HEK293 (cell line): ENCODE measurements around the gene TLR9.

ENCODE experiments used
- CTCF ChIA-PET: fragments of 350-600 bp; formaldehyde crosslinking; extraction: SDS; loops from one replicate; lab custom pipeline; 2021; ENCODE audit warnings: antibody characterized with exemption; lab: Yijun Ruan, JAX
- POLR2A ChIA-PET: fragments of 300-600 bp; formaldehyde crosslinking; extraction: SDS; loops from one replicate; lab custom pipeline; 2020; ENCODE audit warnings: antibody characterized with exemption, inconsistent platforms; lab: Yijun Ruan, JAX
- H3K27ac ChIP-seq: fragments of 200-500 bp; sonication (Bioruptor generic); 2 replicates; pipeline ENCODE4 v1.5.1; 2014; ENCODE audit warnings: low read depth, low read length, control low read depth, inconsistent platforms; ENCODE audit errors: extremely low read depth
- H3K36me3 ChIP-seq, 2 experiments: fragments of 200-500 bp in 1 of 2; sonication (Bioruptor generic) in 1 of 2; 1 replicate in 1 of 2; 2 replicates in 1 of 2; pipeline ENCODE4 v1.5.1; 2014 to 2017; ENCODE audit warnings: inconsistent platforms in 2 of 2, low read length in 2 of 2; ENCODE audit not compliant: control insufficient read depth in 2 of 2, insufficient read depth in 1 of 2
- H3K4me1 ChIP-seq: fragments of 200-500 bp; sonication (Bioruptor generic); 2 replicates; pipeline ENCODE4 v1.5.1; 2014; ENCODE audit warnings: mild to moderate bottlenecking, low read length, inconsistent platforms; ENCODE audit not compliant: control insufficient read depth, insufficient read depth
- H3K4me3 ChIP-seq: 2 replicates; pipeline ENCODE4 v1.5.1; 2011; ENCODE audit warnings: low read depth, mild to moderate bottlenecking, control low read depth, low read length, moderate library complexity
- H3K9me3 ChIP-seq: fragments of 200-500 bp; sonication (Bioruptor generic); 2 replicates; pipeline ENCODE4 v1.5.1; 2014; ENCODE audit warnings: low read depth, low read length, inconsistent platforms; ENCODE audit not compliant: control insufficient read depth, insufficient read depth
- PRDM1 ChIP-seq: fragments of 450-650 bp; formaldehyde crosslinking; IDR thresholded peaks from 2 replicates; pipeline ENCODE4; 2016; ENCODE audit warnings: missing biosample characterization, missing genetic modification characterization
- RBAK ChIP-seq: fragments of 450-650 bp; formaldehyde crosslinking; IDR thresholded peaks from 2 replicates; pipeline ENCODE4 v1.5.1; 2016; ENCODE audit warnings: missing biosample characterization, missing genetic modification characterization
- YY1 ChIP-seq: fragments of 450-650 bp; formaldehyde crosslinking; IDR thresholded peaks from 2 replicates; pipeline ENCODE4 v1.5.1; 2018; ENCODE audit warnings: missing biosample characterization, missing genetic modification characterization
- ZBTB21 ChIP-seq: fragments of 450-650 bp; formaldehyde crosslinking; IDR thresholded peaks from 2 replicates; pipeline ENCODE4 v1.5.1; 2017; ENCODE audit warnings: missing biosample characterization, missing genetic modification characterization
- ZFP3 ChIP-seq: fragments of 450-650 bp; formaldehyde crosslinking; IDR thresholded peaks from 2 replicates; pipeline ENCODE4 v1.5.1; 2016; ENCODE audit warnings: low read depth, missing biosample characterization, missing genetic modification characterization
- ZFP37 ChIP-seq: fragments of 450-650 bp; formaldehyde crosslinking; IDR thresholded peaks from 2 replicates; pipeline ENCODE4 v1.5.1; 2016; ENCODE audit warnings: missing biosample characterization, missing genetic modification characterization
- ZNF148 ChIP-seq: fragments of 450-650 bp; formaldehyde crosslinking; IDR thresholded peaks from 2 replicates; pipeline ENCODE4 v1.5.0; 2017; ENCODE audit warnings: missing biosample characterization, missing genetic modification characterization, borderline replicate concordance
- ZNF155 ChIP-seq: fragments of 450-650 bp; formaldehyde crosslinking; IDR thresholded peaks from 2 replicates; pipeline ENCODE4 v1.5.1; 2016; ENCODE audit warnings: missing biosample characterization, missing genetic modification characterization
- ZNF266 ChIP-seq: fragments of 450-650 bp; formaldehyde crosslinking; IDR thresholded peaks from 2 replicates; pipeline ENCODE4 v1.5.1; 2016; ENCODE audit warnings: missing biosample characterization, missing genetic modification characterization, low read depth
- ZNF274 ChIP-seq, 2 experiments: fragments of 200-500 bp in 1 of 2; fragments of 450-650 bp in 1 of 2; sonication (Bioruptor generic) in 1 of 2; formaldehyde crosslinking in 1 of 2; IDR thresholded peaks; 2 replicates each; pipeline versions ENCODE4 v1.5.1 to v1.6.1; 2014 to 2016; ENCODE audit warnings: borderline replicate concordance in 1 of 2, inconsistent platforms in 1 of 2, low read length in 1 of 2, missing biosample characterization in 1 of 2, missing genetic modification characterization in 1 of 2
- ZNF544 ChIP-seq: fragments of 450-650 bp; formaldehyde crosslinking; IDR thresholded peaks from 2 replicates; pipeline ENCODE4 v1.5.0; 2017; ENCODE audit warnings: missing biosample characterization, missing genetic modification characterization
- ZNF548 ChIP-seq: fragments of 450-650 bp; formaldehyde crosslinking; IDR thresholded peaks from 2 replicates; pipeline ENCODE4 v1.5.1; 2016; ENCODE audit warnings: missing biosample characterization, missing genetic modification characterization
- ZNF561 ChIP-seq: fragments of 450-650 bp; IDR thresholded peaks from 2 replicates; pipeline ENCODE4 v1.5.1; 2018; ENCODE audit warnings: missing biosample characterization, missing genetic modification characterization, borderline replicate concordance
- ZNF624 ChIP-seq: fragments of 450-650 bp; formaldehyde crosslinking; IDR thresholded peaks from 2 replicates; pipeline ENCODE4 v1.5.1; 2017; ENCODE audit warnings: missing biosample characterization, missing genetic modification characterization
- ZNF626 ChIP-seq: fragments of 450-650 bp; sonication (Bioruptor Pico); formaldehyde crosslinking; IDR thresholded peaks from 2 replicates; pipeline ENCODE4 v1.5.1; 2018; ENCODE audit warnings: missing biosample characterization, missing genetic modification characterization, inconsistent platforms
- ZNF707 ChIP-seq: fragments of 450-650 bp; formaldehyde crosslinking; IDR thresholded peaks from 2 replicates; pipeline ENCODE4 v1.5.1; 2016; ENCODE audit warnings: missing biosample characterization, missing genetic modification characterization
- ZNF785 ChIP-seq: fragments of 450-650 bp; formaldehyde crosslinking; IDR thresholded peaks from 2 replicates; pipeline ENCODE4 v1.5.1; 2016; ENCODE audit warnings: missing biosample characterization, missing genetic modification characterization
- ZSCAN16 ChIP-seq: fragments of 450-650 bp; formaldehyde crosslinking; IDR thresholded peaks from 2 replicates; pipeline ENCODE4 v1.5.1; 2016; ENCODE audit warnings: missing biosample characterization, missing genetic modification characterization
- ZSCAN23 ChIP-seq: fragments of 450-650 bp; formaldehyde crosslinking; IDR thresholded peaks from 2 replicates; pipeline ENCODE4 v1.5.1; 2016; ENCODE audit warnings: missing biosample characterization, missing genetic modification characterization
- TF ChIP-seq, protein P1 (sequence below): fragments of 450-650 bp; formaldehyde crosslinking; IDR thresholded peaks from 2 replicates; pipeline ENCODE4 v1.5.1; 2016; ENCODE audit warnings: missing biosample characterization, missing genetic modification characterization, borderline replicate concordance
- TF ChIP-seq, protein P2 (sequence below): fragments of 450-650 bp; formaldehyde crosslinking; IDR thresholded peaks from 2 replicates; pipeline ENCODE4 v1.5.1; 2017; ENCODE audit warnings: missing biosample characterization, missing genetic modification characterization

Gene TLR9

DNA sequence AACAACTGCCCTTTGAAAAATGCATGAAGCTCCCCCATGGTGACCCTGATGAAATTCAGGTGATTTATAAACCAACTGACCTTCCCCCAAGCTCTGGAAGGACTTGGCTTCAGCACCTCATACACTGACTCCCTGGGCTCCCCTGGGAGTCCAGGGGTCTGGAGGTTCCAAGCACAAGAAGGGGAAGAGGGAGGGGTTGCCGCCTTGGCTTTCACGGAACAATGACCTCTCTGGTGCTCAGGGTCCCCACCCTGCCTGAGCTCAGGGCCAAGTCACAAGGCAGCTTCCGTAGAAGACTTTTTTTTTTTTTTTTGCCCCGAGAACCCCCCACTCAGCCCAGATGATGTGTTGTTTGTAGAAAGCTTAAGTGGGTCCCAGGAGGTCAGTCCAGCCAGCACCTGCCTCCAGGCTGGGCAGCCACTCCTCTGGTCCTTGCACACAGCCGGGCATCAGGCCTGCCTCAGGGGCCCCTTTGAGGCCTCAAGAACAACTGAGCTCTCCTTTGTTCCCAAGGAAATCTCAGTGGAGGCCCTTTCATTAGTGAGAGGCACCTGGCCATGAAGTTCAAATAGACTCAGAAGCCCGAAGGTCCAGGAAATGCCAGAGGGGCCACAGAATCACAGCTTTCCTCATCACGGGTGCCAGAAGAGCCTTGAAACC is 41.5 kb downstream of the TLR9 start:
- TF ChIP-seq ZSCAN16 (tag by site-specific recombination) (no peak), ZNF785 (tag by site-specific recombination) (no peak), RBAK (no peak), ZSCAN23 (tag by site-specific recombination) (no peak)
- Histone ChIP-seq H3K27ac (no peak overlapping the region), H3K9me3 (no peaks in the 10 kb centered on the region), H3K4me3 (no peak overlapping the region), H3K36me3 (no peaks in the 10 kb centered on the region), H3K4me1 (no peaks in the 10 kb centered on the region)
- ChIA-PET CTCF (no interaction called here), POLR2A (interaction anchor here (0.6 to 1.1 kb wide), 2 partner anchors 29 to 33 kb away, joined by 3 to 4 read pairs; no protein-coding TSS in a partner anchor)

DNA sequence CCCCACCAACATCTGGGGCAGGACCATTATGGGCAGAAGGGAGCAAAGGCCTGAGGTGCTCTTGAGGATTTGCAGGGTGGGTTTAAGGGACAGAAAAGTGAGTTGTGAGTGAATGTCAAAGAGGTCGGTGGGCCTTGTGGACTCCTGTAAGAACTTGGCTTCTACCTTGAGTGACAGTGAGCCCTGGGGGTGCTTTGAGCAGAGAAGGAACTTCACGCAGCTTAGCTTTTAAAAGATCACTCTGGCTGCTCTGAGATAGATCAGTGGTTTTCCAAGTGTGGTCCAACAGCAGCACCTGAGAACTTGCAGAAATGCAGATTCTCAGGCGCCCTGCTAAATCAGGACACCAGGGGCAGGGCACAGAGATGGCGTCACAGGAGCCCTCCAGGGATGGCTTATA is 42.8 kb downstream of the TLR9 start:
- CTCF ChIA-PET: no interaction called here
- TF ChIP-seq ZNF561 (tag by site-specific recombination) (no peak), ZNF626 (no peak), ZNF548 (no peak), ZBTB21 (tag by site-specific recombination) (no peak)

GRCh38 chr3:52182196-52182595 is 43.2 kb downstream of the TLR9 start:
- Histone ChIP-seq H3K27ac (no peak overlapping the region), H3K9me3 (no peaks in the 10 kb centered on the region), H3K36me3 (no peaks in the 10 kb centered on the region), H3K4me3 (no peak overlapping the region), H3K4me1 (no peaks in the 10 kb centered on the region)
- CTCF ChIA-PET: no interaction called here
- POLR2A ChIA-PET: no interaction called here
- no peak for TF ChIP-seq ZFP37 (tag by site-specific recombination)
- TF ChIP-seq YY1 (tag by site-specific recombination): no peak
- no peak for TF ChIP-seq ZNF266 (tag by site-specific recombination)
- TF ChIP-seq ZFP3: no peak
- TF ChIP-seq, protein P1, sequence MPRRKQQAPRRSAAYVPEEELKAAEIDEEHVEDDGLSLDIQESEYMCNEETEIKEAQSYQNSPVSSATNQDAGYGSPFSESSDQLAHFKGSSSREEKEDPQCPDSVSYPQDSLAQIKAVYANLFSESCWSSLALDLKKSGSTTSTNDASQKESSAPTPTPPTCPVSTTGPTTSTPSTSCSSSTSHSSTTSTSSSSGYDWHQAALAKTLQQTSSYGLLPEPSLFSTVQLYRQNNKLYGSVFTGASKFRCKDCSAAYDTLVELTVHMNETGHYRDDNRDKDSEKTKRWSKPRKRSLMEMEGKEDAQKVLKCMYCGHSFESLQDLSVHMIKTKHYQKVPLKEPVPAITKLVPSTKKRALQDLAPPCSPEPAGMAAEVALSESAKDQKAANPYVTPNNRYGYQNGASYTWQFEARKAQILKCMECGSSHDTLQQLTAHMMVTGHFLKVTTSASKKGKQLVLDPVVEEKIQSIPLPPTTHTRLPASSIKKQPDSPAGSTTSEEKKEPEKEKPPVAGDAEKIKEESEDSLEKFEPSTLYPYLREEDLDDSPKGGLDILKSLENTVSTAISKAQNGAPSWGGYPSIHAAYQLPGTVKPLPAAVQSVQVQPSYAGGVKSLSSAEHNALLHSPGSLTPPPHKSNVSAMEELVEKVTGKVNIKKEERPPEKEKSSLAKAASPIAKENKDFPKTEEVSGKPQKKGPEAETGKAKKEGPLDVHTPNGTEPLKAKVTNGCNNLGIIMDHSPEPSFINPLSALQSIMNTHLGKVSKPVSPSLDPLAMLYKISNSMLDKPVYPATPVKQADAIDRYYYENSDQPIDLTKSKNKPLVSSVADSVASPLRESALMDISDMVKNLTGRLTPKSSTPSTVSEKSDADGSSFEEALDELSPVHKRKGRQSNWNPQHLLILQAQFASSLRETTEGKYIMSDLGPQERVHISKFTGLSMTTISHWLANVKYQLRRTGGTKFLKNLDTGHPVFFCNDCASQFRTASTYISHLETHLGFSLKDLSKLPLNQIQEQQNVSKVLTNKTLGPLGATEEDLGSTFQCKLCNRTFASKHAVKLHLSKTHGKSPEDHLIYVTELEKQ (tag by site-specific recombination): no peak
- TF ChIP-seq ZNF544 (tag by site-specific recombination): no peak
- TF ChIP-seq, protein P2, sequence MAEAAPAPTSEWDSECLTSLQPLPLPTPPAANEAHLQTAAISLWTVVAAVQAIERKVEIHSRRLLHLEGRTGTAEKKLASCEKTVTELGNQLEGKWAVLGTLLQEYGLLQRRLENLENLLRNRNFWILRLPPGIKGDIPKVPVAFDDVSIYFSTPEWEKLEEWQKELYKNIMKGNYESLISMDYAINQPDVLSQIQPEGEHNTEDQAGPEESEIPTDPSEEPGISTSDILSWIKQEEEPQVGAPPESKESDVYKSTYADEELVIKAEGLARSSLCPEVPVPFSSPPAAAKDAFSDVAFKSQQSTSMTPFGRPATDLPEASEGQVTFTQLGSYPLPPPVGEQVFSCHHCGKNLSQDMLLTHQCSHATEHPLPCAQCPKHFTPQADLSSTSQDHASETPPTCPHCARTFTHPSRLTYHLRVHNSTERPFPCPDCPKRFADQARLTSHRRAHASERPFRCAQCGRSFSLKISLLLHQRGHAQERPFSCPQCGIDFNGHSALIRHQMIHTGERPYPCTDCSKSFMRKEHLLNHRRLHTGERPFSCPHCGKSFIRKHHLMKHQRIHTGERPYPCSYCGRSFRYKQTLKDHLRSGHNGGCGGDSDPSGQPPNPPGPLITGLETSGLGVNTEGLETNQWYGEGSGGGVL (tag by site-specific recombination): no peak
- TF ChIP-seq PRDM1 (tag by site-specific recombination): no peak
- no peak for TF ChIP-seq ZNF624 (tag by site-specific recombination)
- no peak for TF ChIP-seq ZNF274 (IDR thresholded peaks at IDR 0.05; ENCODE audit: low read length)
- no peak for TF ChIP-seq ZNF274 (tag by site-specific recombination; IDR thresholded peaks at IDR 0.05; ENCODE audit: borderline replicate concordance)
- no peak for TF ChIP-seq ZNF707 (tag by site-specific recombination)
- no peak for TF ChIP-seq ZNF148 (tag by site-specific recombination)
- TF ChIP-seq ZNF155 (tag by site-specific recombination): no peak

More for the DNA sequence above, 42.8 kb downstream of the TLR9 start:
- Histone ChIP-seq H3K9me3 (no peaks in the 10 kb centered on the region), H3K36me3 (no peaks in the 10 kb centered on the region), H3K4me1 (no peaks in the 10 kb centered on the region), H3K27ac (no peak overlapping the region), H3K4me3 (no peak overlapping the region)
- POLR2A ChIA-PET: interaction anchor here (1.1 kb wide), 1 partner anchor 28 kb away, joined by 4 read pairs; no protein-coding TSS in a partner anchor
